Fibroblast of villous mesenchyme (primary cell): Measurements from ENCODE around the gene NOS3. TPM values are rescaled to one million over a fixed set of nuclear protein-coding genes. Genes with fewer than 3 reads are reported as not detected.

Experiments used
- DNase-seq: peaks from one replicate; pipeline ENCODE4 v3.0.0-alpha.2; 2010; ENCODE audit warnings: low read depth
- H3K4me3 ChIP-seq: 2 replicates; pipeline ENCODE4 v1.5.1; 2011; ENCODE audit warnings: low read depth, mild to moderate bottlenecking, low read length
- CTCF ChIP-seq: IDR thresholded peaks from 2 replicates; pipeline ENCODE4 v1.5.1; 2012; ENCODE audit warnings: low read depth, mild to moderate bottlenecking, low read length; ENCODE audit not compliant: insufficient read depth
- total RNA-seq: library from RNA; depleted of rRNA; stranded (reverse); fragments of >200 nt; gene quantifications from 2 replicates; pipeline ENCODE4 v1.2.3, GENCODE V29; 2012

Gene NOS3
- total RNA-seq, 1 donor: 1.3 TPM

GRCh38 chr7:151001546-151001945, 10.7 kb downstream of the NOS3 start:
- no peak for TF ChIP-seq CTCF
- no peak for DNase-seq
- no peak overlapping the region for H3K4me3 ChIP-seq

GRCh38 chr7:151003572-151003971, 12.8 kb downstream of the NOS3 start:
- no peak overlapping the region for H3K4me3 ChIP-seq
- TF ChIP-seq CTCF: no peak
- DNase-seq: no peak

DNA sequence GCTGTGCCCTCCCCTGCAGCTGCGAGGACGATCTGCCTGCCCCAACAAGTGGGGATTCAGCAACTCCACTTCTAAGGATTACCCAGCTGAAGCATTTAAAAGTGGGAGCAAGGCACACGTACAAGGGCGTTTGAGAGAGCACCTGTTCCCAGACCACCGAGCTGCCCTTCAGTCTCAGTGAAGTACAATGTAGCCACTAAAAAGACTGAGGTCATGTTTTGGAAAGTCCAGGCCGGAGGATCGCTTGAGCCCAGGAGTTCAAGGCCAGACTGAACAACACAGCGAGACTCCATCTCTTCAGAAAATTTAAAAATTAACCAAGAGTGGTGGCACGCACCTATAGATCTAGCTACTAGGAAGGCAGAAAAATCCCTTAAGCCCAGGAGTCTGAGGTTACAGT, 14.7 kb downstream of the NOS3 start:
- TF ChIP-seq CTCF: no peak
- no peak for DNase-seq

GRCh38 chr7:151006590-151007300, 15.9 kb downstream of the NOS3 start:
- H3K4me3 ChIP-seq: no peak overlapping the region
- TF ChIP-seq CTCF: no peak
- DNase-seq: no peak

More for the DNA sequence above, 14.7 kb downstream of the NOS3 start:
- no peak overlapping the region for H3K4me3 ChIP-seq

DNA sequence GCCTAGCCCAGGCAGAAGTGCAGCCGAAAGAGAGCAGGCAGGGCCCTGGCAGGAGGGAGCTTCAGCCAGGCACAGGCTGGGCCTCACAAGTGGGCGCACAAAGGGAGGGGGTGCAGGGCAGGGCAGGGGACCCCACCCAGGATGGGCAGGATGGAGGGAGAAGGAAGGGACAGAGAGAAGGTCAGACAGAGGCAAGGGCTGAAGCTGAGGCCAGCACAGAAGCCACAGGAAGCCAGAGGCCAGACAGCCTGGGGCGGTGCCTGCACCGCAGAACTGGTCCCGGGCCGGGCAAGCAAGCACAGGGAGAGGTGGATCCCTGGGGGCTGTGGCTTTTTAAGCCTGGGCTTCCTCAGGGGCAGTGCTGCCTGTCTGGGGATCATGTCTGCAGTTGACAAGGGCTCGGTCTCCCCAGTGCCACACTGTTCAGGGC, 16.7 kb downstream of the NOS3 start:
- no peak for DNase-seq
- no peak overlapping the region for H3K4me3 ChIP-seq
- TF ChIP-seq CTCF: no peak

- H3K4me3 ChIP-seq: peak overlapping the region; percentile 46
- no peak for TF ChIP-seq CTCF
- DNase-seq: peak; percentile 77
Measured at GRCh38 chr7:151008143-151008510, 17.3 kb downstream of the NOS3 start.
